Activated CD4-positive, CD25-positive, alpha-beta regulatory T cell treated with anti-CD3 and anti-CD28 coated beads, Interleukin-2, amount 50 U/mL, for 16 hours (primary cell): ENCODE measurements around the gene PKD1L1.
"Not testable (repeated sequence)": the region's sequence is repeated elsewhere in the genome, so short reads cannot be mapped to it uniquely, and the experiment has no call there.

Experiments
- DNase-seq: peaks from one replicate; pipeline ENCODE4 v3.0.0-alpha.2; 2020; ENCODE audit warnings: low read depth, low spot score

PKD1L1 gene

DNA sequence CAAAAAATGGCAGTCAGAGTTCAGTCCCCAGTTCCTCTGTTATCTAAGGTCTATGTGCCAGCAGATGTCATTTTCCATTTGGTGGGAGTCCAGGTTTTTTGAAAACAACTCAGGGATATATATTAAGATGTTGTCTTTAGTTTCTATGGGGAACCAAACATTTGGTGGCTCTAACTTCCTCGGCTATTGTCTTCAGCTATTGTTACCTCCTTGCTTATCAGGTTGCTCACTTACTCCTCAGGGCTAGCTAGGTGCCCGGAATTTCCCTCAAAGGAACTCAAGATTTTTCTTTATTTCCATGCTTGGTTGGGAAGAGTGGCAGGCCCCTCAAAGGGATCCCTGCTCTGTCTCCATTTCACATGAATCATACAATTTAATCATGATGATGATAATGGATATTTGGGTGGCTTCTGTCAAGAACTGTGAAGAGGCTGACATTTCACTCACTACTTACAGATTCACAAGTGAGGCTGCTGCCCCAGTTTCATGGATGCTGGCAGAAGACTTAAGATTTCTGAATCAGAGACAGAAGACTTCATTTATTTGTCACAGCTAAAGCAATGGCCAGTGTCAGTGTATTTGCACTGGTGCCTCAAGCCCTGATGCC is 182.8 kb downstream of the PKD1L1 start:
- no peak for DNase-seq

DNA sequence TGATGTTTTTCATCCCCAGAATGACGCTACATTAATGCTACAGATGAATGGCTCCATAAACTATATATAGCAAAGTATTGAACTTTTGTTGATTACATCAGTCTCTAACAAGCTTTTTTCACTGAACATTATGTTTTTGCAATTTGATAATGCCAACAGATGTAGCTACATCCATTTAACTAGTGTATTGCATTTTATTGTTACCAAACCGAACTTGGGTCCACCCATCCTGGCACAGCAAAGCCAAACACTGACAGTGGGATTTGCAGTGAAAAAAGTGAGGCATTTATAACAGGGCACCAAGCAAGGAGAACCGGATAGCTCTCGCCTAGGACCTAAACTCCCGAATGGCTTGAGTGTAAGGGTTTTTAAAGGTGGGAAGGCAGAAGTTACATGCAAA is 183.5 kb downstream of the PKD1L1 start:
- DNase-seq, result no peak

DNA sequence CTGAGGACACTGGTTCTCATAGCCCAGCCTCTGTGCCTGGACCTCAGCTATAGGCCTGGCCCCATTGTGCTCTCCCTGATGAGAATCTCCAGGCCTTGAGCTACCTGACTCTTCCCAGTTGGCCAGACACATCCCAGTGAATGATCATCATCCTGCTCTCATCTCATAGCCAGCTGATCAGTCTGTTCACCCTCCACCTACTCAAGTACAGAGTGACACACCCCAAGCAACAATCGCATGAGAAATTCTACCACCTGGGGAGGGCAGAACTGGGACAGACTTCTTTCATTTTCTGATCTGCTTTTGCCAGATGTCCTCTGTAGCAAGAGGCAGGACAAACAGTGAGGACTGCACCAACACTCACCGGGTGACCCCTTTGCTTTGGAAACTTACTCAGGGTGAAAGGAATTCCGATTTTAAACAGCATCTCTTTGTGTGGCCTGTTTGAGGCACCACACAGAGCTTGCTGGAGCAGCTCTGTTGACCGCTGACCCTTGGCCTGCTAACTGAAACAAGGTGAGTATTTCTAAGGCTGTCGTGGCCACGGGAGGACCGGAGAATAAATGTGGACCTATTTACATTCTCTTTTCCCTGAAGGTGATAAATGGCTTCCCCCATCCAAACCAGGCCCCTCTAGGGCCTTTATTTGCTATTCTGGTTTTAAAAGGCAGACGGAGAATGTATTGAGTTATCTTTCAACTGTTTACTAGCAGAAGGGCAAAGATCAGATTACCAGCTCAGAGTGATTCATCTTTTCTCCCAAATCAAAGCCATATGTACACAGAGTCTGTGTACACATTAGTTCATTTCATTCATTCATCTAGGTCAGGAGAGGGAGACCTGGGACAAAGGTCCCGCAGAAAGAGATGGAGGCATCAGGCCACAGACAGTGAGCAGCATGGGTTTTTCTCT is 184.9 kb downstream of the PKD1L1 start:
- no peak for DNase-seq

DNA sequence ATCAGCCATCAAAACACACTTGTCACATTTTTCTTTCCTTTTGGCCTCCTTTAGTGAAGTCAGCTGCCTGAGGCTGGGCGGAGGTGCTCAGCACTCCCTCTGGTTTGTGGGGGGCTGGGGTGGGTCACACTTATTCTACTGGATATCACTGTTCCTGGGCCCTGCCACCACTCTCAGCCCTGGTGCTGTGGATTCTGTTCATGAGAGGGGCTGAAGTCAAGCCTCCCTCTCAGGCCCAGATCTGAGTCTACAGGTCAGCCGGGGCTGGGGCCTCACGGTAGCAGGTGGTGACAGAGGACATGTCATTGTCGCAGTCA is 185.6 kb downstream of the PKD1L1 start:
- no peak for DNase-seq

DNA sequence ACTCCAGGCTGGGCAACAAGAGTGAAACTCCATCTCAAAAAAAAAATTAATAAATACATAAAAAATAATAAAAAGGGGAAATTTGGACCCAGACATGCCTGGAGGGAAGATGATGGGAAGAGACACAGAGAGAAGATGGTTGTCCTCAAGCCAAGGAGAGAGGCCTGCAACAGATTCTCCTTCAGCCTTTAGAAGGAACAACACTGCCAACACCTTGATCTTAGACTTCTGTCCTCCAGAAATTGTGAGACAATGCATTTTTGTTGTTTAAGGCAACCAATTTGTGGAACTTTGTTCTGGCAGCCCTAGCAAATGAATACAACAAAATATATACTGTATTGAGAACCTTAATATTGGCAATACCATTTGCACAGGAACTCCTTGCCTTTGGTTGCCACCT is 186.1 kb downstream of the PKD1L1 start:
- DNase-seq, result no peak

DNA sequence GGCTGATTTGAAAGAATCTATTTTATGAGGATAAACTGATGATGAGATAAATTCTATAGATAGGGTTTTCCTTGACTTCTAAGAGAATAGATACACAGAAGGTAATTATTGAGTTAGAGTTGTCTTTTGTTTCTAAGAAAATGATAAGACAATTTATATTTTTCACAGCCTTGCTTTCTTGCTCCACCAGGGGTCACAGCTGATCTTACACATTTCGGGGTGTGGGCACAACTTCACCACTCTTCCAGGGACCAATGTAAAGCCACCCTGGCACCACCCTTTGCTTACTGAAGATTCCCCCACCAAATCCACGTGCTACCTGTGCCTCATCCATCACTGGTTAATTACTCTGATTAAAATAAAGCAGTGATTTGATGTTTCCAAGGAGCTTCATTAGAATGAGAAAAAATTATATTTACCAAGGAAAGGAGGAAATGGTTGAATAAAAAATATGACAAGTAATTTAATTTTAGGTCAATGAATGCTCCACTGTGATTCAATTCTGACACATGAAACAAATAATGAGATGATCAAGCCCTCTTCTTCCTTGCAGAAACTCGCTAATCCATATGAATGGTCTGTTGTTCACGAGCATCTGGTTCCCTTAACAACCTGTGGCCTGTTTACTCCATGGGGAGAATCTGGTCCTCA is 189.1 kb downstream of the PKD1L1 start:
- no peak for DNase-seq

DNA sequence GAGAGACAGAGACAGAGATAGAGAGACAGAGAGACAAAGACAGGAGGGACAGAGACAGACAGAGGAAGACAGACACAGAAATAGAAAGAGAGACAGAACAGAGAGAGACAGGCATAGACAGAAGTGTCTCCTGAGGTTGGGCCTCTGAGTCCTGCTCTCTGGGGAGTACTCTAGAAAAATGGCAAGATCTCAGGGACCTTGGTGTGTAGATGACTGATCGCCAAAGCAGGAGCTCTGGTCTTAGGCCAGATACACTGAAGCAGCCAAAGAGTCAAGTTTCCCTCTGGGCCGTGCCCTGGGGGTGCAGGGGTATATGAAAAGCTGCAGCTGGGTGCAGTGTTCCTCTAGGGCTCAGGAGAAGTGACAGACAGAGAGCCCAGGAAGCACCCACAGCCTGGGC is 189.7 kb downstream of the PKD1L1 start:
- DNase-seq, result no peak

DNA sequence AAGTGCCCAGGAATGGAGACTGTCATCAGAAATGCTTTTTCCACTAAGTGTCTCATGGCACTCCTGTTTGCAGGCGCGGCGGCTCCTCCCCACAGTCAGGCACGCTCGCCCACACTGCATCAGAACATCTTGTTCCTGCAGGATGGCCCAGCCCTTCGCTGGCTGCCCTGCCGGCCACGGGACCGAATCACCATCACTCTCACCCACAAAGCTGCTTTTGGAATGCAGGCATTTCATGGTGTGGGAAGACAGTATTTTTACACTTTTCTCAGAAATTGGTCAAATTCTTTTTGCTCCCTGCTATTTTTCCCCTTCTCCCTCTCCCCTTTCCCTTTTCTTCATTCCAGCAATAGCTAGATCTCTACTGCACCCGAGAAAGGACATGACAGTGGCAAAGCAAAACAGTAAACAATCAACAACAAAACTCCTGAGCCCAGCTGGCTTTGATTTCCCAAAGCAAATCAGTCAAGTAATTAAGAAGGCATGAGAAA is 190.3 kb downstream of the PKD1L1 start:
- no peak for DNase-seq

DNA sequence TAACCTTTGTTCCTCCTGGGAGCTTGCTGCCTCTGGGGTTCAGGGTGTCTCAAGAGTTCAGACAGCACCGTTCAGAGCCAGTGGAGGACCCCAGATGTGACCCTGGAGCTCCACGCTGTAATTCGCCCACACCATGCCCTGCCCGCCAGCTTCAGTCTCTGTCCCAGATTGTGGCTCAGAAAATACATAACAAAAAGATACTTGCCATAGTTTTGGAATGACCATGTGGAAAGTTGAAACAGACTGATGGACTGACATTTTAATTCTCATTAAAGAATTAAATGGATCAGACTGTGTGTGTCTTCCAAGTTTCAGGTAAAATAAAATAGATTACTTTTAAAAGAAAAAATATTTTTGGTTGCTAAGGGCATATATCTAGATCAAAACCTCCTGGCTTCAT is 191.6 kb downstream of the PKD1L1 start:
- no peak for DNase-seq

DNA sequence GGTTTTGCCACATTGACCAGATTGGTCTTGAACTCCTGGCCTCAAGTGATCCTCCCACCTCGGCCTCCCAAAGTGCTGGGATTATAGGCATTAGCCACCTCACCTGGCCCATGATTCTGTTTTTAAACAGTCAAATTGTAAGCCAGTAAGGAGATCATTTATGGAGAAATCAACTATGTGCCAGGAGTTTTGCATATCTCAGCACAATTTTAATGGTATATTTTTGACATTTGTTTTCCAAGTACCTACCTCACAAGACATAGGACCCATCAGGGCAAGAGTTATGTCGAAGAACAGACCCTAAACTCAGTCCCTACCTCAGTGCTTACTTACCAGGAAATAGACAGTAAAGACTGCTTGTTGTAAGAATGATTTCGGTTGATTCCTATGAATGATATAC is 193.0 kb downstream of the PKD1L1 start:
- no peak for DNase-seq

DNA sequence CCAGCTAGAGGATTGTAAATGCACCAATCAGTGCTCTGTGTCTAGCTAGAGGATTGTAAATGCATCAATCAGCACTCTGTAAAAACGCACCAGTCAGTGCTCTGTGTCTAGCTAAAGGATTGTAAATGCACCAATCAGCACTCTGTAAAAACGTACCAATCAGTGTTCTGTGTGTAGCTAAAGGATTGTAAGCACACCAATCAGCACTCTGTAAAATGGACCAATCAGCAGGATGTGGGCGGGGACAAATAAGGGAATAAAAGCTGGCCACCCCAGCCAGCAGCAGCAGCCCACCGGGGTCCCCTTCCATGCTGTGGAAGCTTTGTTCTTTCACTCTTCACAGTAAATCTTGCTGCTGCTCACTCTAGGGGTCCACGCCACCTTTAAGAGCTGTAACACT is 196.5 kb downstream of the PKD1L1 start:
- DNase-seq, result not testable (repeated sequence)

DNA sequence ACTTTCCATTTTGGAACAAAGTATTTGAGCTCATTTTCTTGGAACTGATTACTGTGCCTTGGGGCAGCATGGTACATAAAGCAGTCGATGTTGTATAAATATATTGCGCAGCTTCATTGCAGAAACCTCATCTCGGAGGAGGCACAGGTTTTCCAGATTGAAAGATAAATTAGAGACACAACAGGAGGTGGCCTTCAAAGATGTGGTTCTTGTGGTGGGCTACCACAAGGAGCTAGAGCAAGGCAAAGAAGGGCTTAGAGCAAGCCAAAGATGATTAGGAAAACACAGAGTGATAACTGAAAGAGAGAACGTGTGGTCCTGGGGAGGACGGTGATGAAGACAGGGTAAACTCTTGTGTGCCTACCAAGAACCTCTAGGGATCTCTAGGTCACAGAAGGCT is 197.2 kb downstream of the PKD1L1 start:
- no peak for DNase-seq

DNA sequence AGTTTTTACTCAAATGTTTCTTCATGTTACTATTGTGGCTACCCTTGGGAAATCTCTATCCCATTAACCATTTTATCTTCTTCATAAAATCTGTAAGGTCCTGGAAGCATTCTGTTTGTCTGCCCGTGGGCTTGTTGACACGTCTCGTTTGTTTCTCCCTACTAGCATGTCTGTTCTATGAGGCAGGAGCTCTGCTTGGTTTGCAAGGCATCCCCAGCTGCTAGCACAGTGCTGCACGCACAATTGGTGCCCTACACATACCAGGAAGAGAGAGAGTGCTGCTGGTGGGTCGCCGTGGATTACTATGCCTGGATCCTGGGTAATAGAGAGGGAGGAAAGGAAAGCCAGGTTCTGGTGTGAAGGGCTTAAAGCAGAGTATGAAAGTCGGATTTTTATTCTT is 200.2 kb downstream of the PKD1L1 start:
- no peak for DNase-seq

DNA sequence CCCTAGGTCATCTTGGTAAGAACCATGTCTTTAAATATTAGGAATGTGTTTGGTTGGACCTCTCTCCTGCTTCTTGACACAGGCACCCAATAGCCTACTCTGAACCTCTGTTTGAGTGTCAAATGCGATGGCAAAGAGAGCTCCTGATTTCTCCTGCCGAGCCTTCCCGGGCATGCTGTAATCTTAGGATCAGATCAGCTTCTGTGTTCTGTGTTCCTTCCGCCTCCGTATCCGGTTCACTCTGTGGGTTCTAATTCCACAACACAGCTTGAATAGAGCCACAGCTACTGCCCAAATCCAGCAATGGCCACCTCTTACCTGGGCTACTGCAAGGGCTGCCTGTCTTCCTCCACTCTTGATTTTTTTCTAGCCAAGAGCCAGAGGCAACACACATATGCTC is 201.1 kb downstream of the PKD1L1 start:
- DNase-seq, result no peak

DNA sequence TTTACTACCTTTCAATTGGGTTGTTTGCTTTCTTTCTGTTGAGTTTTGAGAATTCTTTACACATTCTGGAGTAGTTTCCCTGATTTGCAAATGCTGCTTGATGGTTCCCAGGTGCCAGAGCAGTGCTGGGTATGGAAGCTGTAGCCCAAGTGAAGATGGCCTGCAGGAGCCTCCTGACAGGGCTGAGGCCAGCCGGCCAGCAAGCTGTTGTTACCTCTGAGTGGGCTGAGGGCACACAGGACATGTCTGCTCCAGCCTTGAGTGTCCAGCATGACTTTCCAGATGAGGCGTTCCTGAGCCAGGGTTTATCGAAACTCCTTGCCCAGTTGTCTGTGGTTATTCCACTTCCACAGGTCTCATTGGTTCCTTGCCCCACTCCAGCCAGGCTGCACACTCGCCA is 201.8 kb downstream of the PKD1L1 start:
- no peak for DNase-seq

DNA sequence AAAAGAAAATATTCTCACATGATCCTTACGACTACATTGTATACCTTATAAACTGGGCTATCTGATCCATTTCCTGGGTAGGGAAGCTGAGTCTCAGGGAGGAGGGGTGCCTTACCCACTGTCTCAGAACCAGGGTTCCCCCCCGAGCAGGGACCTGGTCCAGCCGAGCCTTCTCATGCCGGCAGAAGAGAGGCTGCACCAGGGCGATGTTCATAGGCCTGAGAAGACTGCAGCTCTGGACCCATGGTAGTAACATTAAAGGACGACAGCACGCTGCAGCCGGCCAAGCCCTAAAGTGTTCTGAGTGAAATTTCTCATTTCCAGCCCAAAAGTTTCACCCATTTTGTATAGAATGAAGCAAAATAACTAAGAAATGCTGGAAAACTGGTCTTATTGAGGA is 203.4 kb downstream of the PKD1L1 start:
- DNase-seq, result no peak

DNA sequence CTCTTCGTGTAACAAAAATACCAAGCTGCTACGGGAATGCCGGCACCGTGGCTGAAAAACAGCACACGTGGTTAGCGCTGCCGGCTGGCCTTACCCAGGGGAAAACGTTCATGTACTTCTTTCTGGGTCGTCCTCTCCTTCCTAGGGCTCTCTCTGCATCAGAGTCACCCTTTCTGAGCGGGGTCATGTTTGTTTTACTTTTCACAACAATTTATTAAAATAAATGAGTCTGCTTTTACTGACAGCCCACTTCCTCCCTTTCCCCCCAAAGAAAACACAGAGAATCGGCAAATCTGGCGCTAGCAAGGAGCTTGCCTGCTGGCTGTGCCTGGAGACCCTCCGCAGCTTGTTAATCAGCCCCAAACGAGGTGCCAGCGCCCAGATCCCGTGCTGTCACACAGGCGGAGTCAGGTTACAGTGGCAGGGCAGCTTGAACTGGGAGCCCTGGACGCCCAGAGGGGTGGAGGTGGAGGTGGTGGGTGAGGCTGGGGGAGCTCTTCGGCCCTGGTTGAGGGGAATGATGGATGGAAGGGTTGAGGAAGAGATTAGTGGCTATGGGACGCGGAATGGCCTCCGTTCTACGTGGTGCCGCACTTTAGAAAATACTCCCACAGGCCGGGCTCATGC is 204.2 kb downstream of the PKD1L1 start:
- no peak for DNase-seq

DNA sequence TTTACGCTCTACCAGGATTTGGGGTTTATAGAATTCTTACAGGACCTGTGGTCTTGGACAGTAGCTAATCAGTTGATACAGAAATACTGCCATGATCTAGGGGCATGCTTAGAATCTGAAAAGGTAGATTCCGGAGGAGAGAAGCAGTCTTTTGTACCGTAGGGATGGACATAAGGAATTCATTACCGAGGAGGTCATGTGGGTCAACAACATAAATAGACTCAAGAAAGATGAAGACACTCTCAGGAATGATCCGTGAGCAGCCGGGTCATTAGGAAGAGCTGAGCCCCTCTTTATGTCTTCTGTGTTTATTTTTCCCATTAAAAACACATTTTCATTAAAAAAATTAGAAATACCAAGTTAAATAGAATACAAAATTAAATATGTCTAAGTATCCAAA is 206.3 kb downstream of the PKD1L1 start:
- DNase-seq, result no peak

DNA sequence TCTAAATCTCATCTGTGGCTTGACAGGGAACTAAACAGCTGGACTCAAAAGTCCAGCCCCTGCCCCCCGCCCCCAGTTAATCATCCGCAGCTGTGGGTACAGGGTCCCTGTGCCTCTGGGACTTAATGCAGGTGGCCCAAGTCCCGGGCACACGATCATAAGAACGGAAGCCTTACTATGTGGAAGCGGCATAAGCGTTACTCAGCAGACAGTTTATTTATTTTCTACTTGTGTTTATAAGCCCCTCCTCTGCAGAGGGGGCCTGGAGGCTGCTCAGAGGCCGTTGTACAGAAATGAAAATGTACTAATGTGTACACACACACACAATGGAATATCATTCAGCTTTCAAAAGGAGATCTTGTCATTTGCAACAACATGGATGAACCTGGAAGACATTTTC is 208.4 kb downstream of the PKD1L1 start:
- no peak for DNase-seq

DNA sequence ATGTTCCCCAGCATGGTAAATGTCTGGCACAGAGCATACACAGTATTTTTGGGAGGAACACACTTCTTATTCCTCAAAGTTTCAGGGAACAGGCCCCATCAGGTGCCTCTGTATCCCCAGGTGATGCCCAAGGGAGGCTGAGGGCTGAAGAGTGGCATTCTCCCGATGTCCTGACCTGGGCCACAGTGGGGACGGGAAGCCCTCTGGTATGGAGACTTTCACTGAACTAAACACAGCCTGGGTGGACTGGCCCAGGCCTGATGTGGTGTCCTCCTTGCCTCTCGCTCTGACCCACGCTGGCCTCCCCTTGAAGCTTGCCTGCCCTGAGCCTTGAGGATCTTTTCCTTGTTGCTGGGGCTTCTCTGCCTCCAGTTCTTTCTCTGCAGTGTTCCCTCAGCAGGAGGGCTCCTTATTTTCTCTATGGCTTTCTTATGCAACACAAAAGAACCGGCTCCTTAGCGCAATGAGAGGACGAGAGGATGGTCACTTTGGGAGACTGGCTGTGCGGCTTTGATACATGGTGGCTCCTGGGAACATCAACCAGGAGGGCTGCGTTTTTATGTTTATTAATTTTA is 208.9 kb downstream of the PKD1L1 start:
- DNase-seq, result no peak

DNA sequence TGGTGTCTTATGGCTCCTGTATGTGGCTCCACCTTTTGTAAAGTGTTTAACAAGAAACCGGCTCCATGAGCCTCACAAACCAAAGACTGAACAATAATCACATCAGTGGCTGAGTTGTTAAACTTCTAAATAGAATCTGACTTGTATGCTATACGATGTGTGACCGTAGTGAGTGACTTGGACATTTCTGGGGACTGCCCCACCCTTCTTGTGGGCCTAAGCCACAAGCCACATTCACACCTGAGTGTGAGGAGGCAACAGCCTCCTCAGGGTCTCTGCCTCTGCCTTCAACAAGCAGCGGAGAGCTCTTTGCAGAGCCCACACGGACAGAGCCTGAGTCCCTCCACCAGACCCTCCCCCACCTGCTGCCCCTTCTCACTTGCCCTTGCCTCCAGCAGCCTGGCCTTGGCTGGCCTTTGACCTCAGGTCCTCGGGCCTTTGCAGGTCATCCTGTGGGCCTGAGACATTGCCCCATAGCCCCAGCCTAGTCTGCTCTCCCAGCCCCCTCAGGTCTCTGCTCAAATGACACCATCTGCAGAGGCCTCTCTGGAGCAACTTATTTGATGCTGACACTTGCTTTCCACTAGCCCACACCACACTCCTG is 209.6 kb downstream of the PKD1L1 start:
- no peak for DNase-seq

DNA sequence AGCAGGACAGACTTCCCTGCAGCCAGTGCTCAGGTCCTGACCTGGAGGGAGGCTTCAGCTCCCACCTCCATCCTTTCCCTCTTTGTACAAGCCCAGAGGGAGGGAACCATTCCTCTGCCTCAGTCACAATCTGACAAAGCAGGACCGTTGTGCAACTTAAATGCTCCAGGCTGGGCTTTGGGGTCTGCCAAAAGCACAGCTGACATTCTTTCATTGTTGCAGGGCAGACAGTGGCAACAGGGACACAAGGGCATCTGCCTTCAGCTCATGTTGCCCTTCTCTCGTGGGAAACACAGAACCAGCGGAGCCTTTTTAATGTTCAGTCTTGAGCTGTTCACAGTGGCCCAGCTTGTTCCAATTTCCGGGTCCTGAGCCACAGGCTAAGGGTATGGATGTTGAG is 210.7 kb downstream of the PKD1L1 start:
- no peak for DNase-seq
